Activated naive CD8-positive, alpha-beta T cell treated with anti-CD3 and anti-CD28 coated beads for 36 hours (primary cell): ENCODE results near the gene MYH6. TPM values are rescaled to one million over a fixed set of nuclear protein-coding genes. Genes with fewer than 3 reads are reported as not detected.
"Not testable (repeated sequence)": the region's sequence is repeated elsewhere in the genome, so short reads cannot be mapped to it uniquely, and the experiment has no call there.

Experiments
- DNase-seq: peaks from one replicate; pipeline ENCODE4 v3.0.0; 2021
- H3K27ac Mint-ChIP-seq: one replicate; pipeline ENCODE4 v1.8.0; 2022; ENCODE audit warnings: mild to moderate bottlenecking, moderate library complexity, mixed read lengths
- H3K27me3 Mint-ChIP-seq: one replicate; pipeline ENCODE4 v1.8.0; 2022; ENCODE audit warnings: mild to moderate bottlenecking, mixed read lengths
- H3K36me3 Mint-ChIP-seq: one replicate; pipeline ENCODE4 v1.8.0; 2021; ENCODE audit warnings: mild to moderate bottlenecking, mixed read lengths
- H3K4me1 Mint-ChIP-seq: one replicate; pipeline ENCODE4 v1.8.0; 2021; ENCODE audit warnings: mixed read lengths
- H3K4me3 Mint-ChIP-seq: one replicate; pipeline ENCODE4 v1.8.0; 2022; ENCODE audit warnings: mild to moderate bottlenecking, moderate library complexity, mixed read lengths
- H3K9me3 Mint-ChIP-seq: one replicate; pipeline ENCODE4 v1.8.0; 2022; ENCODE audit warnings: mixed read lengths
- total RNA-seq, 2 experiments: library from RNA; stranded (reverse); gene quantifications; one replicate each; pipeline ENCODE4 v1.2.3, GENCODE V29; 2021

Gene MYH6
- total RNA-seq, 2 experiments from 2014 or later = not detected

DNA sequence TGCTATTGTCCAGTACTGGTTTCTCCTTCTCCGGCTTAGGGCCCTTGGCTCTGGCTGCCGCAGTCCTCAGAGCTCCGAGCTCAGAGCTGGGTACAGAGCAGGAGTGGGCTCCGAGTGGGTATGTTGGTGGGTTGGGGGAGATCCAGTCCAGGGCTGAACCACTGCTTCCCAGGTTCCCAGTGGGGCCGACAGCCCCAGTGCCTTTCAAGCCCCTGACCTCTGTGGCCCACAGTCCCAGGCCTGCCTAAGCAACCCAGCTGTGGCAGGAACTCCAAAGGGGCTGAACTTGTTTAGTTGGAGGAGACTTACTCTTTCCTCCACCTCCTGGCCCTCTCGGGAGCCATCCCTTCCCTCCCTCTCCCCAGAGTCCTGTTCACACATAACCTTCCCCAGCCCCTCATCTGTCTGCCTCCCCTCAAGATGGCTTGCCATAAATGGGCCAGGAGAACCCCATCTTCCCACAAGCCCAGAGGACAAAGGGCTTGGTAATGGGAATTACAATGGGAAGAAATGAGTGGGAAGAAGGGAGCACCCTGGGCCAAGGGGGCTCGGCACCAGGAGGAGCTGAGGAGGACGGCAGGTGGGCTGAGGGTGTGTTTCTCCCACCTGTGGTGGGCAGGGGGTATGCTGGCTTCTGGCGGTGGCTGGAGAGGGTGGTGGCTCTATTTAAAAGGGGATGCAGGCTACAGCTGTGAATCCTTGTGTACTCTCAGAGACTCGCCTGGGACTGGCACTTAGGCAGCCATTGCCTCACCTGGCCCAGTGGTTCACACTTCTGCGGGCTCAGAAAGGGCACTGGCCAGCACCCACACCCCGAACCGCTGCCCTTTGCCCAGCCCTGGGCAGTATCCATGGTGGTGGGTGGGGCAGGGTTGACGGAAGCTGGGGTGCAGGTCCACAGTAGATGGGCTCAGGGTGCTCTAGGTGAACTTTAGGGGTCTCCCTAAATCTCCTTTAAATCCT, 3.8 kb upstream of the MYH6 start:
- no peaks in the 10 kb centered on the region for H3K4me1 Mint-ChIP-seq
- peaks cover 4% of the 10 kb centered on the region for H3K27me3 Mint-ChIP-seq
- H3K4me3 Mint-ChIP-seq = no peak overlapping the region
- no peak overlapping the region for H3K27ac Mint-ChIP-seq
- DNase-seq = no peak
- H3K9me3 Mint-ChIP-seq = no peaks in the 10 kb centered on the region
- no peaks in the 10 kb centered on the region for H3K36me3 Mint-ChIP-seq

DNA sequence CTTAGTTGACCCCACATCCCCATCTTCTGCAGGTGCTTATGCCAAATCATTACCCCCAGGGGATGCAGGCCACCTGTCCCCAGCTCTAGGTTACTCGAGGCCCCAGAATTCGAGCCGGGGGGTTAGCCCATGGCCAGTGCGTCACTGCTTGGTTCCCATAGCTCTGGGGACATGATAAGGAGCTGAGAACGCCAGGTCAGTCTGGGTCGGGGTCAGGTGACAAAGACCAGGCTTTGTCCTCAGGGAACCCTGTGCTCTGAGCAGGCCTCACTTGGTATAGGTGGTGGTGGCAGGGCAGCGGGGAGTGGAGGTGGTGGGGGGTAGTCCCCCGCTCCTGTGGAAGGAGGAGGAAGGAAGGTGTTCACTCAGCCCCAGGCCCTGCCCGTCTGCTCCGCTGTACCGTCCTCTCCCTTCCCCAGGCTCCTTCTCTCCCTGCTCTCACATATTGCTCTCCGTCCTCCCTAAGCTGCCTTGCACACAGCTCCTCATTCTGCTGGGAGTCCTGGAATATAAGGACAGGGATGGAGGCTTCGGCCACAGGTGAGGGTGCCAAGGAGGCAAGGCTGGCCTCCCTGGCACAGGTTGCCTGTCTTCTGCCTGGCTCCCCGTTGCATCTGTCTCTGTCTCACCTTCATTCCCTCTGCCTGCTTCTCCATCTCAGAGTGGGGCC, 2.0 kb upstream of the MYH6 start:
- H3K4me3 Mint-ChIP-seq = no peak overlapping the region
- H3K4me1 Mint-ChIP-seq = no peaks in the 10 kb centered on the region
- DNase-seq = no peak
- no peak overlapping the region for H3K27ac Mint-ChIP-seq
- H3K36me3 Mint-ChIP-seq = no peaks in the 10 kb centered on the region
- H3K27me3 Mint-ChIP-seq = peaks cover 4% of the 10 kb centered on the region
- H3K9me3 Mint-ChIP-seq = no peaks in the 10 kb centered on the region

GRCh38 chr14:23409475-23409874, 1.4 kb upstream of the MYH6 start:
- H3K4me3 Mint-ChIP-seq = no peak overlapping the region
- no peak overlapping the region for H3K27ac Mint-ChIP-seq
- DNase-seq = no peak
- no peaks in the 10 kb centered on the region for H3K4me1 Mint-ChIP-seq
- no peaks in the 10 kb centered on the region for H3K9me3 Mint-ChIP-seq
- H3K27me3 Mint-ChIP-seq = peaks cover 4% of the 10 kb centered on the region
- no peaks in the 10 kb centered on the region for H3K36me3 Mint-ChIP-seq

DNA sequence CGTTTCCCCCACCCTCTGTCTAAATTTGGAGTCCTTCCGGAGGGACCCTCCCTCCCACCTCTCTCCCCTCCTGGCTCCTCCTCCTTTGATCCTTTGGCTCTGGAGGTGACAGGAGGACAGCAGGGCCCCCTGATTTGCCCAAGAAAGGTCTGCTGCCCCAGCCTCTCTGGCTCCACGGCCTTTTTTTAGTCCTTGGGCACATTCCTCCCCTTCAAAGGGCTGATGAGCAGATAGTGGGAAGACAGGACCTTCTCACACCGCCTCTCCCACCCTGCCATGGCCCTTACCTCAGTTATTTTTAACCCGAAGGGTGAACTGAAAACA, 196 bp upstream of the MYH6 start:
- Mint-ChIP-seq H3K27me3 (peaks cover 4% of the 10 kb centered on the region), H3K4me3 (no peak overlapping the region), H3K36me3 (no peaks in the 10 kb centered on the region), H3K27ac (no peak overlapping the region), H3K9me3 (no peaks in the 10 kb centered on the region), H3K4me1 (no peaks in the 10 kb centered on the region)
- no peak for DNase-seq

DNA sequence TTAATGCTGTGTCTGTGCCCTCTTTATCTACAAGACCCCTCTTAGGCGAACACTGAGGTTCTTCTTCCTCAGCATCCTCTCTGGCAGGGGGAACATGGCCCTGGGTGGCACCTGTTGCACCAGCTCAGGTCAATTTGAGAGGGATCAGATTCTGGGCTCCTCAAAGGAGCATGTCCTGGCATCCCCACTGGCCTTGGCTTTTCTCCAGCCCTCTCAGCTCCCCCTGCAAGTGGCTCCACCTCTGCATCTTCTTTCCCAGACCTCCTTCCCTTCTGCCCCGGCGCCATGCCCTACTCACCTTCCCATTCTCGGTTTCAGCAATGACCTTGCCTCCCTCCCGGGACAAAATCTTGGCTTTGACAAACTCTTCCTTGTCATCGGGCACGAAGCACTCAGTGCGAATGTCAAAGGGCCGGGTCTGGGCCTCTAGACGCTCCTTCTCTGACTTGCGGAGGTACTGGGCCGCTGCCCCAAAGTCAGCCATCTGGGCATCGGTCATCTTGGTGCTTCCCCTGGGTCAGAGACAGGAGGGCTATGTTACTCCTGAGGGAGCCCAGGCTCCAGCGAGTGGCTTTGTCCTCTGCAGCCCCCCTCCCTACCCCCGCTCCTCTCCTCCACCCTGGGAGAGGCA, 1.2 kb downstream of the MYH6 start:
- Mint-ChIP-seq H3K9me3 (no peaks in the 10 kb centered on the region), H3K4me3 (no peak overlapping the region), H3K27ac (no peak overlapping the region), H3K27me3 (no peaks in the 10 kb centered on the region), H3K4me1 (no peaks in the 10 kb centered on the region), H3K36me3 (no peaks in the 10 kb centered on the region)
- no peak for DNase-seq

DNA sequence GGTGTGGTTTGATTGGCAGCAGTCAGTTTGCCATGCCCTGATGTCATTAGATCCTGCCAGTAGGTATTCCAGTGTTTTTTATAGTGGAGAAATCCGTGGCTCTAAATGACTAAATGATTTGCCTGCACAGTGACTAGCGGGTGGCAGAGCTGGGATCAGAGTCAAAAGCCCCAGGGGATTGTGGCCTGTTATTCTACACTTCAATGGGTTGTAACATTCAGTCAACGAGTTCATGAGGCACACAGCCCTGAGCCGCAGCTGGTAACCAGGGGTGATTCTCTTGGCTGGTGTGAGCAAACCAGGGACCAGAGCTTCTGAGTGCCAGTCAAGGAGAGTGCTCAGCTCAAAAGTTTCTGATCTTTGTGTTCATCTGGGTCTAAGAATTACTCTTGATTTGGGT, 1.8 kb downstream of the MYH6 start:
- H3K4me3 Mint-ChIP-seq = no peak overlapping the region
- DNase-seq = no peak
- H3K27ac Mint-ChIP-seq = no peak overlapping the region
- no peaks in the 10 kb centered on the region for H3K36me3 Mint-ChIP-seq
- H3K27me3 Mint-ChIP-seq = no peaks in the 10 kb centered on the region
- H3K9me3 Mint-ChIP-seq = no peaks in the 10 kb centered on the region
- no peaks in the 10 kb centered on the region for H3K4me1 Mint-ChIP-seq

- no peaks in the 10 kb centered on the region for H3K9me3 Mint-ChIP-seq
- no peak overlapping the region for H3K4me3 Mint-ChIP-seq
- H3K27ac Mint-ChIP-seq = no peak overlapping the region
- DNase-seq = no peak
- no peaks in the 10 kb centered on the region for H3K4me1 Mint-ChIP-seq
- no peaks in the 10 kb centered on the region for H3K27me3 Mint-ChIP-seq
- H3K36me3 Mint-ChIP-seq = no peaks in the 10 kb centered on the region
These were observed 2.5 kb downstream of the MYH6 start for GRCh38 chr14:23405516-23406025.

GRCh38 chr14:23405096-23405495, 3.0 kb downstream of the MYH6 start:
- Mint-ChIP-seq H3K36me3 (no peaks in the 10 kb centered on the region), H3K27ac (no peak overlapping the region), H3K9me3 (no peaks in the 10 kb centered on the region), H3K27me3 (no peaks in the 10 kb centered on the region), H3K4me3 (no peak overlapping the region), H3K4me1 (no peaks in the 10 kb centered on the region)
- DNase-seq = no peak

DNA sequence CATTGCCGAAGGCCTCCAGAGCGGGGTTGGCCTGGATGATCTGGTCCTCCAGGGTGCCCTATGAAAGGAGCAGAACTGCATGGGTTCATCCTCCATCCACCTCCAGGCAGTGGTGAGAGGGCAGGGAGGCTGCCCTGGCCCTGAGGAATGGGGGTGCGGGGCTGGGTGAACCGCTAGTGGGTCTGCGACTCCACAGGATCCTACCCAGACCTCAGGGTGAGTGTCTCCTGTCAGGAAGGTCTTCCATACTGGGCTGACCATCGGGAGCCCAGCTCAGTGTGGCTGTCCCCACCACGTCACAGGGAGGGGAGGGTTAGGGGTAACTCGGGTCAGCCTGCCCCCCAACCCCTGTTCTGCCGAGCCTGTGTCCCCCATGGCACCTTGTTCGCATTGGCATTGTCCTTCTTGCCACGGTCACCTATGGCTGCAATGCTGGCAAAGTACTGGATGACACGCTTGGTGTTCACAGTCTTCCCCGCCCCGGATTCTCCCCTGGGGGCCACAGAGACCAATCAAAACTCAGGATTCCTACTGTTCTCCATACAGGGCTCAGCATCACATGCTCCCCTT, 3.7 kb downstream of the MYH6 start:
- Mint-ChIP-seq H3K27ac (no peak overlapping the region), H3K36me3 (no peaks in the 10 kb centered on the region), H3K27me3 (no peaks in the 10 kb centered on the region), H3K4me3 (no peak overlapping the region), H3K4me1 (no peaks in the 10 kb centered on the region), H3K9me3 (no peaks in the 10 kb centered on the region)
- no peak for DNase-seq

GRCh38 chr14:23403908-23404307, 4.2 kb downstream of the MYH6 start:
- Mint-ChIP-seq H3K4me3 (no peak overlapping the region), H3K27ac (no peak overlapping the region), H3K9me3 (no peaks in the 10 kb centered on the region), H3K36me3 (no peaks in the 10 kb centered on the region), H3K4me1 (no peaks in the 10 kb centered on the region), H3K27me3 (no peaks in the 10 kb centered on the region)
- no peak for DNase-seq

DNA sequence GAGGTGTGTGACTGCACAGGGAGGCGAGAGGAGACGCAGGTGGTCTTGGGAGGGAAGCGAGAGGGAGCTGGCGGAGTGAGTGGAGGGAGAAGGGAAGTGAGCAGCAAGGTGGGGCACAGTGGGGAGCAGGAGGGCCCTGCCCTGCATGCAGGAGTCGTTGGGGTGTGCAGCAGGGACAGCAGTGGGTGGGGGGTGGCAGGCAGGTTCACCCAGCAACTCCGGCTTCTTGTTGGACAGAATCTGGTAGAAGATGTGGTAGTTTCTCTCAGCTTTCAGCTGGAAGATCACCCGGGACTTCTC, 5.0 kb downstream of the MYH6 start:
- DNase-seq = no peak
- H3K4me3 Mint-ChIP-seq = no peak overlapping the region
- H3K4me1 Mint-ChIP-seq = no peaks in the 10 kb centered on the region
- no peaks in the 10 kb centered on the region for H3K36me3 Mint-ChIP-seq
- no peaks in the 10 kb centered on the region for H3K9me3 Mint-ChIP-seq
- H3K27me3 Mint-ChIP-seq = no peaks in the 10 kb centered on the region
- H3K27ac Mint-ChIP-seq = no peak overlapping the region

- H3K9me3 Mint-ChIP-seq = no peaks in the 10 kb centered on the region
- H3K27ac Mint-ChIP-seq = no peak overlapping the region
- no peaks in the 10 kb centered on the region for H3K27me3 Mint-ChIP-seq
- H3K4me1 Mint-ChIP-seq = no peaks in the 10 kb centered on the region
- no peak for DNase-seq
- H3K4me3 Mint-ChIP-seq = no peak overlapping the region
- no peaks in the 10 kb centered on the region for H3K36me3 Mint-ChIP-seq
These were observed 5.6 kb downstream of the MYH6 start for GRCh38 chr14:23402296-23403138.

DNA sequence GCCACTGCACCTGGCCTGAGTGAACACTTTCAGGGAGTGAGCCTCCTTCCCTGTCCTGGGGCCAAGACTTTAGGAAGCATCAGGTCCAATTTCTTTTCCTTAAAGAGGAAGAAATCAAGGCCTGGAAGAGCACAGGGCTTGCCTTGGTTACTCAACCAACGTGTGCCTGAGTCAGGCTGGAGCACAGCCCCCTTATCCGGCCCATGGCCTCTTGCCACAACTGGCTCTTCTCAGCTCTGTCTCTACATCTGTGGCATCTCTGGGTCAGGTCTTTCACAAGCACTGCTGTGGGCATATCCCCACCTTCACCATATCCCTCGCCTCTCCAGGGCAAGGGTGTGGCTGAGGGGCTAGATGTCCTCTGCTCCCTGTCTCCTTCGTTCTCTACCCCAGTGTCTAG, 6.8 kb downstream of the MYH6 start:
- Mint-ChIP-seq H3K4me1 (no peaks in the 10 kb centered on the region), H3K27me3 (no peaks in the 10 kb centered on the region), H3K9me3 (no peaks in the 10 kb centered on the region), H3K36me3 (no peaks in the 10 kb centered on the region), H3K27ac (no peak overlapping the region), H3K4me3 (no peak overlapping the region)
- no peak for DNase-seq

GRCh38 chr14:23400496-23401149, 7.5 kb downstream of the MYH6 start:
- not testable (repeated sequence) for H3K4me3 Mint-ChIP-seq, H3K27me3 Mint-ChIP-seq, H3K27ac Mint-ChIP-seq, H3K36me3 Mint-ChIP-seq, H3K9me3 Mint-ChIP-seq, DNase-seq, H3K4me1 Mint-ChIP-seq
